IMR-90 (cell line): ENCODE results near the gene ATP6V1F. TPM values are rescaled to one million over a fixed set of nuclear protein-coding genes. Genes with fewer than 3 reads are reported as not detected.

Experiments used
- ATAC-seq: fragments of 200-7000 bp; cut with Tn5 transposase; 2 replicates; pipeline ENCODE4 v1.9.1; 2020; ENCODE audit warnings: low read depth, mild to moderate bottlenecking, moderate library complexity
- BruUV-seq: library from RNA; stranded (reverse); fragments of 400-500 nt; replicated peaks from 2 replicates; lab custom pipeline; 2021; lab: Mats Ljungman, UMichigan
- CTCF ChIA-PET: fragments of 300-600 bp; formaldehyde crosslinking; extraction: SDS; loops from one replicate; lab custom pipeline; 2021; ENCODE audit warnings: antibody characterized with exemption; lab: Yijun Ruan, JAX
- POLR2A ChIA-PET: fragments of 300-600 bp; sonication (Branson Sonifier 250); formaldehyde crosslinking; loops from one replicate; lab custom pipeline; 2022; ENCODE audit warnings: antibody characterized with exemption; ENCODE audit not compliant: unreplicated experiment; lab: Charles Lee
- DNase-seq: peaks from one replicate; pipeline ENCODE4 v3.0.0; 2013
- H2AFZ ChIP-seq: replicated peaks from 2 replicates; pipeline ENCODE3; 2013; ENCODE audit warnings: low read length, mild to moderate bottlenecking; ENCODE audit not compliant: poor library complexity
- H2AK5ac ChIP-seq: 2 replicates; pipeline ENCODE4 v1.6.1; 2013; ENCODE audit warnings: low read depth, low read length, inconsistent platforms
- H2AK9ac ChIP-seq: replicated peaks from 2 replicates; pipeline ENCODE3; 2013; ENCODE audit warnings: mild to moderate bottlenecking, low read depth, low read length, moderate library complexity; ENCODE audit not compliant: poor library complexity
- H2BK120ac ChIP-seq: 2 replicates; pipeline ENCODE4 v1.6.1; 2013; ENCODE audit warnings: low read depth, low read length, inconsistent platforms
- H2BK15ac ChIP-seq: 3 replicates; pipeline ENCODE4 v1.6.1; 2013; ENCODE audit warnings: low read depth, low read length, inconsistent platforms
- H2BK20ac ChIP-seq: 2 replicates; pipeline ENCODE4 v1.6.1; 2013; ENCODE audit warnings: low read depth, mild to moderate bottlenecking, inconsistent platforms, low read length, moderate library complexity
- H2BK5ac ChIP-seq: 2 replicates; pipeline ENCODE4 v1.6.1; 2013; ENCODE audit warnings: mild to moderate bottlenecking, low read depth, low read length, inconsistent platforms; ENCODE audit not compliant: poor library complexity, severe bottlenecking
- H3K14ac ChIP-seq: replicated peaks from 2 replicates; pipeline ENCODE4 v1.6.1; 2013; ENCODE audit warnings: low read depth, low read length, inconsistent platforms
- H3K18ac ChIP-seq: 2 replicates; pipeline ENCODE4 v1.6.1; 2013; ENCODE audit warnings: low read depth, low read length, control low read depth
- H3K23ac ChIP-seq: 2 replicates; pipeline ENCODE4 v1.6.1; 2013; ENCODE audit warnings: low read depth, low read length, inconsistent platforms
- H3K27ac ChIP-seq: 2 replicates; pipeline ENCODE4 v1.5.1; 2013; ENCODE audit warnings: mild to moderate bottlenecking, control low read depth, low read length; ENCODE audit not compliant: insufficient read depth
- H3K27me3 ChIP-seq: 2 replicates; pipeline ENCODE4 v1.6.1; 2013; ENCODE audit warnings: low read length; ENCODE audit not compliant: control insufficient read depth, insufficient read depth
- H3K36me3 ChIP-seq: 2 replicates; pipeline ENCODE4 v1.6.1; 2013; ENCODE audit warnings: low read length, mixed read lengths; ENCODE audit not compliant: control insufficient read depth, insufficient read depth
- H3K4ac ChIP-seq: 2 replicates; pipeline ENCODE4 v1.6.1; 2013; ENCODE audit warnings: low read depth, low read length, inconsistent platforms
- H3K4me1 ChIP-seq: 2 replicates; pipeline ENCODE4 v1.6.1; 2013; ENCODE audit warnings: low read length, mixed read lengths; ENCODE audit not compliant: control insufficient read depth, insufficient read depth
- H3K4me2 ChIP-seq: 2 replicates; pipeline ENCODE4 v1.6.1; 2013; ENCODE audit warnings: low read depth, mild to moderate bottlenecking, control low read depth, low read length, moderate library complexity
- H3K4me3 ChIP-seq: 2 replicates; pipeline ENCODE4 v1.5.1; 2013; ENCODE audit warnings: low read depth, mild to moderate bottlenecking, control low read depth, low read length, moderate library complexity; ENCODE audit not compliant: insufficient read depth
- H3K56ac ChIP-seq: 2 replicates; pipeline ENCODE4 v1.6.1; 2013; ENCODE audit warnings: low read length, inconsistent platforms; ENCODE audit not compliant: insufficient read depth; ENCODE audit errors: extremely low read depth
- H3K79me1 ChIP-seq, 2 experiments: 2 replicates each; pipeline ENCODE4 v1.6.1; 2013; ENCODE audit warnings: low read length in 2 of 2, inconsistent platforms in 1 of 2, low read depth in 1 of 2
- H3K9ac ChIP-seq: 2 replicates; pipeline ENCODE4 v1.6.1; 2013; ENCODE audit warnings: low read depth, low read length, control low read depth
- H3K9me1 ChIP-seq: 2 replicates; pipeline ENCODE4 v1.6.1; 2013; ENCODE audit warnings: low read length, inconsistent platforms; ENCODE audit not compliant: insufficient read depth
- H3K9me3 ChIP-seq: 2 replicates; pipeline ENCODE4 v1.6.1; 2013; ENCODE audit warnings: low read length; ENCODE audit not compliant: control insufficient read depth, insufficient read depth
- H4K20me1 ChIP-seq: 2 replicates; pipeline ENCODE4 v1.6.1; 2013; ENCODE audit warnings: low read length, inconsistent platforms; ENCODE audit not compliant: insufficient read depth
- H4K5ac ChIP-seq: 2 replicates; pipeline ENCODE4 v1.6.1; 2013; ENCODE audit warnings: mild to moderate bottlenecking, low read depth, low read length, control low read depth
- H4K8ac ChIP-seq, 2 experiments: 2 replicates each; pipeline ENCODE4 v1.6.1; 2013; ENCODE audit warnings: low read depth in 2 of 2, low read length in 2 of 2, control low read depth in 1 of 2, inconsistent platforms in 1 of 2
- H4K91ac ChIP-seq: 2 replicates; pipeline ENCODE4 v1.6.1; 2013; ENCODE audit warnings: low read depth, low read length, inconsistent platforms; ENCODE audit not compliant: insufficient read depth
- BHLHE40 ChIP-seq: fragments of 150-350 bp; IDR thresholded peaks from 2 replicates; pipeline ENCODE4 v1.6.1; 2016; ENCODE audit warnings: mild to moderate bottlenecking, low read depth, low read length
- FOS ChIP-seq: fragments of 150-350 bp; IDR thresholded peaks from 2 replicates; pipeline ENCODE4 v1.6.1; 2016; ENCODE audit warnings: low read depth, low read length
- MAFK ChIP-seq: IDR thresholded peaks from 2 replicates; pipeline ENCODE4 v1.6.1; 2012; ENCODE audit warnings: low read depth, low read length, improper control_type of control experiment
- NFE2L2 ChIP-seq: fragments of 150-350 bp; IDR thresholded peaks from 2 replicates; pipeline ENCODE4 v1.6.1; 2016; ENCODE audit warnings: low read depth, mild to moderate bottlenecking, low read length
- RAD21 ChIP-seq: IDR thresholded peaks from 2 replicates; pipeline ENCODE4 v1.6.1; 2012; ENCODE audit warnings: low read length, improper control_type of control experiment
- SMC3 ChIP-seq: fragments of 150-350 bp; IDR thresholded peaks from 2 replicates; pipeline ENCODE4 v1.6.1; 2016; ENCODE audit warnings: low read depth, mild to moderate bottlenecking, antibody characterized with exemption, low read length, moderate library complexity
- USF2 ChIP-seq: fragments of 150-350 bp; IDR thresholded peaks from 2 replicates; pipeline ENCODE4 v1.6.1; 2017; ENCODE audit warnings: mild to moderate bottlenecking, antibody characterized with exemption, low read length, low read depth
- WGBS, 2 experiments: methylation state at CpG; one replicate each; pipeline versions ENCODE4 v1.1.5 to v1.1.7; 2013; ENCODE audit warnings: missing lambda C conversion rate in 2 of 2; ENCODE audit not compliant: insufficient read length in 1 of 2; ENCODE audit errors: extremely low coverage in 2 of 2; 5-methylcytosine and 5-hydroxymethylcytosine counted together
- dilution Hi-C: fragments of 300-500 bp; cut with HindIII; formaldehyde crosslinking; loops from one replicate; pipeline ENCODE4 v1.14.3; 2018; ENCODE audit warnings: low sequenced_read_pairs; ENCODE audit not compliant: unreplicated experiment
- in situ Hi-C: fragments of 300-500 bp; cut with MboI; formaldehyde crosslinking; loops from 3 replicates; pipeline ENCODE4 v1.14.3; 2019; ENCODE audit warnings: low sequenced_read_pairs, inconsistent platforms, mixed read lengths
- intact Hi-C: fragments of 100-400 bp; cut with micrococcal nuclease; formaldehyde crosslinking; loops from 2 replicates; pipeline ENCODE4 v1.10.0; 2022
- polyA plus RNA-seq, 3 experiments: library from polyadenylated mRNA; depleted of rRNA; stranded (reverse); fragments of >200 nt; gene quantifications; 2 replicates each; pipeline ENCODE4 v1.2.3, GENCODE V29; 2012; ENCODE audit warnings: low replicate concordance in 1 of 3
- total RNA-seq: library from RNA; depleted of rRNA; stranded (reverse); fragments of >200 nt; gene quantifications from 2 replicates; pipeline ENCODE4 v1.2.3, GENCODE V29; 2012
- TF ChIP-seq, protein P1 (sequence below): conservative IDR thresholded peaks from 2 replicates; pipeline ENCODE4 v1.5.1; 2012; ENCODE audit warnings: mild to moderate bottlenecking, low read depth, low read length, improper control_type of control experiment

The ATP6V1F gene
- total and polyA plus RNA-seq, 2 of the 4 experiments (the other 2 are of a cell fraction), result 104 to 321 TPM

DNA sequence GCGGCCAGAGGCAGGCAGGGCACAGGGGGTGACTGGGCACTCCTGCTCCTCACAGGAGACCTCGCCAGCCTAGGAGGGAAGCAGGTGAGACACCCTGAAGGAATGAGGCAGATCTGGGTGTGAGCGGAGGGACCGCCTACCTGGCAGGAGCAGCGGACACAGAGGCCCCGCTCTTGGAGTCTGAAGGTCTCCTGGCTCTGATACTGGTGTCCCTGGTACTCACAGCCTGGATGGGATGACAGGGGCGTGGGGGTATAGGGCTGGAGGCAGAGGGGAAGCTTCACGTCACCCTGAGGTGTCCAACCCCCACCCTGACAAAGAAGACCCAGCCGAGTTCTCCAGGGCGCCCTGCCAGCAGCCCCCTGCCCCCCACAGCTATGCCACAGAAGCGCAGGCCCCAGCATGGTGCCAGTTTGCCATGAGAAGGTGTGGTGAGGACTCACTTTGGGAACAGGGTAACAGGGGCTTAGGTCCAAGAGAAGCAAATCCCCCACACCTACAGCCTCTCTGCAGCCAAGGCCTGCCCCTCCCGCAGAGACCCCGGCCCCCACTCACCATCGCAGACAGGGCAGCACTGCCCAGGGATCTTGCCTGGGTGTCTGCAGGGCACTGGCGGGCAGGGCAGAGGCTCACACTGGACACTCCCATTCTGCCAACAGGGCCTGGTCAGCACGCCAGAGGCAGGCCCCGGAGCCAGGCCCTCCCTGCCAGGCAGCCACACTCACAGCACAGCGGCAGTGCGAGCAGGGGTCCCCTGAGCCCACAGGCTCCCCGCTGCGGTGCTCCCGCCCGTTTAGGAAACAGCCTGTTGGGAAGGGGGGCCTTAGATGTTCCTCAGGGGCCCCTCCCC, 30.8 kb downstream of the ATP6V1F start:
- no peak for DNase-seq
- POLR2A ChIA-PET, result no interaction called here
- in situ Hi-C loops, result loop anchor here (25.0 kb wide), 1 partner anchor 431 kb away; the partner anchor contains the start of gene HILPDA

More for the DNA sequence above, 30.8 kb downstream of the ATP6V1F start:
- no TSS peak for BruUV-seq
- Histone ChIP-seq H3K9me3 (no peaks in the 10 kb centered on the region), H4K91ac (no peak overlapping the region), H2BK20ac (no peak overlapping the region), H3K4ac (no peak overlapping the region), H3K18ac (no peak overlapping the region), H2AFZ (no peak overlapping the region), H3K9ac (no peak overlapping the region), H4K8ac (no peak overlapping the region), H2BK15ac (no peak overlapping the region), H2AK9ac (no peak overlapping the region), H3K79me1 (no peaks in the 10 kb centered on the region), H3K36me3 (no peaks in the 10 kb centered on the region), H3K9me1 (no peaks in the 10 kb centered on the region), H3K27me3 (peaks cover 17% of the 10 kb centered on the region), H3K23ac (no peak overlapping the region), H2BK120ac (no peak overlapping the region), H3K4me3 (no peak overlapping the region), H2BK5ac (no peak overlapping the region), H3K14ac (no peak overlapping the region), H4K5ac (no peak overlapping the region), H3K56ac (no peak overlapping the region), H3K4me1 (peaks cover 3% of the 10 kb centered on the region; the same call in 1 of the 2 replicates), H4K20me1 (no peaks in the 10 kb centered on the region), H2AK5ac (no peak overlapping the region), H3K27ac (no peak overlapping the region), H3K4me2 (no peak overlapping the region)
- ATAC-seq, result no peak
- CTCF ChIA-PET, result no interaction called here
- dilution Hi-C loops, result no loop called here
- WGBS, 2 experiments, result 78% methylated on average over 4 of the region's 23 CpGs; no CpG with 5 or more reads in 1 of the 2 experiments
- intact Hi-C loops, result no loop called here
- TF ChIP-seq BHLHE40 (no peak), FOS (no peak), RAD21 (no peak), MAFK (no peak), NFE2L2 (no peak), SMC3 (no peak), USF2 (no peak)
- TF ChIP-seq, protein P1, sequence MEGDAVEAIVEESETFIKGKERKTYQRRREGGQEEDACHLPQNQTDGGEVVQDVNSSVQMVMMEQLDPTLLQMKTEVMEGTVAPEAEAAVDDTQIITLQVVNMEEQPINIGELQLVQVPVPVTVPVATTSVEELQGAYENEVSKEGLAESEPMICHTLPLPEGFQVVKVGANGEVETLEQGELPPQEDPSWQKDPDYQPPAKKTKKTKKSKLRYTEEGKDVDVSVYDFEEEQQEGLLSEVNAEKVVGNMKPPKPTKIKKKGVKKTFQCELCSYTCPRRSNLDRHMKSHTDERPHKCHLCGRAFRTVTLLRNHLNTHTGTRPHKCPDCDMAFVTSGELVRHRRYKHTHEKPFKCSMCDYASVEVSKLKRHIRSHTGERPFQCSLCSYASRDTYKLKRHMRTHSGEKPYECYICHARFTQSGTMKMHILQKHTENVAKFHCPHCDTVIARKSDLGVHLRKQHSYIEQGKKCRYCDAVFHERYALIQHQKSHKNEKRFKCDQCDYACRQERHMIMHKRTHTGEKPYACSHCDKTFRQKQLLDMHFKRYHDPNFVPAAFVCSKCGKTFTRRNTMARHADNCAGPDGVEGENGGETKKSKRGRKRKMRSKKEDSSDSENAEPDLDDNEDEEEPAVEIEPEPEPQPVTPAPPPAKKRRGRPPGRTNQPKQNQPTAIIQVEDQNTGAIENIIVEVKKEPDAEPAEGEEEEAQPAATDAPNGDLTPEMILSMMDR, result no peak
